Activated CD4-positive, CD25-positive, alpha-beta regulatory T cell (primary cell): ENCODE results near the gene SLBP.
"Not testable (repeated sequence)": the region's sequence is repeated elsewhere in the genome, so short reads cannot be mapped to it uniquely, and the experiment has no call there.

Source experiments
- DNase-seq, 4 experiments: peaks; one replicate each; lab custom pipeline; 2025; lab: John Stamatoyannopoulos, UW

The SLBP gene

DNA sequence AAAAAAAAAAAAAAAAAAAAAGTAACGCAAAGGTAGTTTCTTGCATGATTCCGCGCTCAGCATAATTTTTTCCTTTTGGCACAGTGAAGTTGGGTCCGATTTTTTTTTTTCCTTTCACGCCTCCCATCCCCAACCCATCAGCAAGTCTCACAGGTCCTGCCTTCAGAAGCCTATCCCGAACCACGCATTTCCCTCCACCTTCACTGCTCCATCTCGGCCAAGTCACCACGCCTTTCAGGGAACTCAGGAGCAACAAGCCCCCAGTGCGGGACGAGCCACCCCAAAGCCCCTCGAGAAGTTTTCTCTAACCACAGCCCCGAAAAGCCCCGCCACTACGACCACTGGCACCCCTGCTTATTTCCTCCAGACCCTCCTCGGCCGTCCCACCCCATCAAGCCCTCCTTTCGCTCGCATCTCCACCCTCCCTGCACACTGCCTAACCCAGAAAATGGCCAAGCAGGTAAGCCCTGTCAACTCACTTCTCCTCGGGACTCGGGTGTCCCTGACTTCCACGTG lies 1.0 kb downstream of the SLBP start:
- DNase-seq = no peak

GRCh38 chr4:1708581-1708980 lies 3.5 kb downstream of the SLBP start:
- no peak for DNase-seq

DNA sequence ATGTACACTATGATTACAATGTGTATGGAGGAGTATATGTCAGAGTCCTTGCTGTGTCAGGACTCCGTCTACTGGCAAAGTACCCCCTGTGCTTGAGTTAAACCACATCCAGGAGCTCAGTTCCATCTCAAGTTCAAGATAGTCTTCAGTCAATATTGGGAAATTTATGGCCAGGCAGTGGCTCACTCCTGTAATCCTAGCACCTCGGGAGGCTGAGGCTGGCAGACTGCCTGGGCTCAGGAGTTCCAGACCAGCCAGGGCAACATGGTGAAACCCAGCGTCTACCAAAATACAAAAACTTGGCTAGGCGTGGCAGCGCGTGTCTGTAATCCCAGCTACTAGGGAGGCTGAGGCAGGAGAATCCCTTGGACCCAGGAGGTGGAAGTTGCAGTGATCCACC lies 5.8 kb downstream of the SLBP start:
- DNase-seq = no peak

DNA sequence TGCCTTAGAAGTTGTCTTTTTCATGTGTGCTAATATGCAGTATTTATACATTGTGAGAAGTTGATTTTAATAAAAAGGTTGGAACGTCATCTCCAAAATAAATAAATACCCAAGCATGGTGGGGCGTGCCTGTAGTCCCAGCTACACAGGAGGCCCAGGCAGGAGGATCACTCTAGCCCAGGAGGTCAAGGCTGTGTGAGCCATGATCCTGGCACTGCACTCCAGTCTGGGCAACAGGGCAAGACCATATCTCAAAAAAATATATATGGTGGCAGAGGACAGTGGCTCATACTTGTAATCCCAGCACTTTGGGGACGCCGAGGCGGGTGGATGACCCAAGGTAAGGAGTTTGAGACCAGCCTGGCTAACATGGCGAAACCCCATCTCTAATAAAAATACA lies 6.4 kb downstream of the SLBP start:
- DNase-seq = no peak

DNA sequence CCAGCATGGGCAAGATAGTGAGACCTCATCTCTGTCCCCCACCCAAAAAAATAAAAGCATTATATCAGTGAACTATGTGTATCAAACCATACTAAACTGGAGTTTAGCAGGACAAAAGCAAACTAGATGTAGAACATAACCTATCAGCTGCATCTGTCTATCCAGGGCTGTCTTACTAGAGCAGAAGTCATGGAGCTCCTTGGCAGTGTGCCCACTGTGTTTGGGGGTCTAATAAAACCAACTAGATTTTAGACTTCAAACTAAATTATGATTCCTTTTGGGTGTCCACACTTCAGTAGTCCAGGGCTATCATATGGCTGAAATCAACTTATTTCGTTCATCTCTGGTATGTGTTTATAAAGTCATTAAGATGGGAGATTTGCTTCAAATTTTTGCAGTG lies 8.3 kb downstream of the SLBP start:
- no peak for DNase-seq

DNA sequence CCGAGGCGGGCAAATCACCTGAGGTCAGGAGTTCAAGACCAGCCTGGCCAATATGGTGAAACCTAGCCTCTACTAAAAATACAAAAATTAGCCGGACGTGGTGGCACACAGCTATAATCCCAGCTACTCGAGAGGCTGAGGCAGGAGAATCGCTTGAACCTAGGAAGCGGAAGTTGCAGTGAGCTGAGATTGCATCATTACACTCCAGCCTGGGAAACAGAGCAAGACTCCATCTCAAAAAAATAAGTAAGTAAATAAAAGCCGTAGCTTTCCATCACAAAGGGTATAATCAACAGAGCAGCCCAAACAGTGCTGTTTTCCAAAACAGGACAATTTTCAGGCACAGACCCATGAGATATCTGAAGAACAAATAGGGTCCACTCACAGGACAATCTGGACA lies 10.4 kb downstream of the SLBP start:
- not testable (repeated sequence) for DNase-seq

DNA sequence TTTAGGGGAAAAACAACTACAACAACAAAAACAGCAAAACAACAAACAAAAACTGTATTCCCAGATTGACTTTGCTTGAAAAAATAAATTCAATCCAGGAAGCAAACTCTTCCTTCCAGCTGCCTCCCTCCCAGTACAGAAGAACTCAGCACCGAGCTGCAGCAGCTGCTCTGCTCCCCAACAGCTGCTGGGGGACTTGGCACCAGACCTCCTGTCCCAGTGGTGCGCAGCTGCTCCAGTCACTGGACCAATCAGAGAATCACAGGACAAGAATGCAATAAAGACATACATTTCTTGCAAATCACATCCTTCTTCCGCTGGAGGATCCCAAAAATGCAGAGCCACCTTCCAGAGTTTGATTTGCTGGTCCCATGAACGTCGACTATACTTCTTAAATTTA lies 16.2 kb downstream of the SLBP start:
- no peak for DNase-seq

DNA sequence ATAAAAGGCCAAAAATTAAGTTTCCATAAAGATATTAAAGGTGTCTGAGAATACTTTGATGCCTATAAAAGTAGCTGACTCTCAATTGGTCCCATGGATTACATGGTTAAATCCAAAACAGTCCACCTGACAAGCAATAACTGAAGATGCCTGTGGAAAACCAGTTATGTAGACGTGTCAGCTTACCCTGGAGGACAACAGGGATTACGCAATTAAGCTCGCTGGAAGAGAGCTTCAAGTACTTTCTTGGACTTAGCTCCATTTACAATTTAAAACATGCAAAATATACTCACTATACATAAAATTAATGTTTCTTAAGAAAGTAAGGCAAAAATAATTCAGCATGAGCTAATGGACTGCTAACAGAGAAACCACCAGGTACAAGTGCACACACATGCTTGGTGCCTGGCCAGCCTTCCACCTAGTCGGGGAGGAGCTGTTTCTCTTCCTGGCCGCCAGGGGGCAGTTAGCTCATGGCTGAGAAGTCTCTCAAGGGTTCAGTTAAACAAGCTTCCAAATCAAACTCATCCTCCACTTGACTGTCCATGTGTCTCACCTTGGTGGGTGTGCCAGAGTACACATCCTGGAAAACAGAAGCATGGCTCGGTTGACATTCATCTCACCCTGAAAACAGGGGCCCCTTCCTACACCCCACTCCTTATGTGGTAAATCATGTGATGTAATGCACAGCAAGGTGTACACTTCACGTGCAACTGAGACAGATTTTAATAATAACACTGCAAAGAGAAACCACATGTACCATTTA lies 18.8 kb downstream of the SLBP start:
- peak; percentile 43 to 71 (median 60) for DNase-seq

- DNase-seq = no peak
Measured at GRCh38 chr4:1691737-1692373, 20.3 kb downstream of the SLBP start.

DNA sequence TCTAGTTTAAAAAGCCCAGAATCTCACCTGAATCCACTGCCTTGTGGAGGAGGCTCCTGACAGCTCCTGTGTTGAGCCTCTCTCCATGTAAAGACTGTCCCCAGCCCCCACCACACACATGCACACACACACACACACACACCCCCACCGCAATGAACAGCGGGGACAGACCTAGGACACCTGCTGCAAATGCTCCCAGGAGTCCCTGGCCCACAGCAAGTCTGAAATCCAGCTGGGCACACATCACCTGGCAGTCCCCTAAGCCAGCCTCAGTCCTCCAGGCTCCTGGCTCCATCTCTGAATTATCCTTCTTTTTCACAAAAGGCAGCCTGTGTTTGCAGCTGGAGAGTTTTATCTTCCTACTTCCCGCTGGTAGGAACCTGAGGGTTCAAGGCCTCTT lies 21.4 kb downstream of the SLBP start:
- no peak for DNase-seq

DNA sequence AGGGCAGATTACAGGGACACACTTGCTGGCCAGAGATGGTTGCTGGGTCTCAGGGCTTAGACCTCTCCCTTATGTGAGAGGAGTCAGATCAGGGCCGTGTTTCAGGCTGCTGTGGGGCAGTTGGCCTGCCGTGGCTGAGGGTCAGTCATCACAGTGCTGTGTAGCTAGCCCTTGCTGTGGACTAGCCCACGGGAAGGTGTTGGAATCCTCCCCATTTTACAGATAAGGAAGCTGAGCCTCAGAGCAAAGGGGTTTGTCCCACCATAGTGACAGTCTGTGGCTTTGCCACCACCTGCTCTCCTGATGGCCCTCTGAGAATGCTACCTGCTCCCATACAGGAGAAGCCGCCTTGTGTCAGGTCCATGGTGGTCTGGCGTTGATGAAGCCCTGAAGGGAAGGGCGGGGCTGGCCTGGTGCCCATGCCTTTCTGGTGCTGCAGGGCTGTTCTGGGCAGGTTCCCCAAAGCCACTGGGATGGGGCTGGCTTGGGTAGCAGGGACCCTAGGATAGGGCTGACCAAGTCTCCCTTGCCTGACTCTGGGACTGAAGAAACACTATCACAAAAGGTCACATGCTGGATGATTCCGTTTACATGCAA lies 25.6 kb downstream of the SLBP start:
- no peak for DNase-seq

DNA sequence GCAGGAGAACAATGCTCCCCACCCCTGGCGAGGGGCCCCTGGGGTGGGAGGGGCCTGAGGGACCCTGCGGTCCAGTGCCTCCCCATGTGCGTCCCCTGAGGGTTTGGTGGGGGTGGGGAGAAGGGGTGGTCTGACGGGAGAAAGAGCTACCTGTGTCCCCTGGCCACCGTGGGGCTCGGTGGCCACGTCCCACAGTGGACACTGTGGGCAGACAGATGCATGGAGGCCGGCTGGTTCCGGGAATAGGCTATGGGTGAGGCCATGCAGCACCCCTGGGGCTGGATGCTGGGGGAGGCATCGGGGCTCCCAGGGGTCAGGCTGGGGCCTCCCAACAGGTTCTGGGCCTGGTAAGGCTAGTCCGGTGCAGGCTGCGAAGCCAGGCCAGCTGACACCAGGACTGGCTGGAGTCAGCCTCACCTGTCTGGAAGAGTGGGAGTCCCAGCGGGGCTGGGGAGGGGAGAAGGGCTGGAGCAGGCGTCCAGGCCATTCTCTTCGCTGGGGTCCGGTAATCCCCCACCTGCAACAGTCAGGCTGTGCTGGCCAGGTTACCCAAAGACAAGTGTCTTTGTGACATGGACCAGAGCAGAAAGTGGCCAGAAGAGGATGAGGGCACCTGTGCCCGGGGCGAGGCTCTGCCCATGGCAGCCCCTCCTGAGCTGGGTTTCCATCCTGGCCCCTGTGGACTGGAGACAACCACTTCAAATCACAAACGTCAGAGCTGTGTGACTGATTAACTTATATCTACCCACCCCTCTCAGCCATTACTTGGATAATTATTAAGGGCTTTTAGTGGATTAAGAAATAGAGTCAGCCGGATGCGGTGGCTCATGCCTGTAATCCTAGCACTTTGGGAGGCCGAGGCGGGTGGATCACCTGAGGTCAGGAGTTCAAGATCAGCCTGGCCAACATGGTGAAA lies 26.6 kb downstream of the SLBP start:
- DNase-seq = no peak

GRCh38 chr4:1684506-1685234 lies 27.4 kb downstream of the SLBP start:
- DNase-seq = peak in 3 of 4 experiments; percentile 91 to 93 (median 92)

DNA sequence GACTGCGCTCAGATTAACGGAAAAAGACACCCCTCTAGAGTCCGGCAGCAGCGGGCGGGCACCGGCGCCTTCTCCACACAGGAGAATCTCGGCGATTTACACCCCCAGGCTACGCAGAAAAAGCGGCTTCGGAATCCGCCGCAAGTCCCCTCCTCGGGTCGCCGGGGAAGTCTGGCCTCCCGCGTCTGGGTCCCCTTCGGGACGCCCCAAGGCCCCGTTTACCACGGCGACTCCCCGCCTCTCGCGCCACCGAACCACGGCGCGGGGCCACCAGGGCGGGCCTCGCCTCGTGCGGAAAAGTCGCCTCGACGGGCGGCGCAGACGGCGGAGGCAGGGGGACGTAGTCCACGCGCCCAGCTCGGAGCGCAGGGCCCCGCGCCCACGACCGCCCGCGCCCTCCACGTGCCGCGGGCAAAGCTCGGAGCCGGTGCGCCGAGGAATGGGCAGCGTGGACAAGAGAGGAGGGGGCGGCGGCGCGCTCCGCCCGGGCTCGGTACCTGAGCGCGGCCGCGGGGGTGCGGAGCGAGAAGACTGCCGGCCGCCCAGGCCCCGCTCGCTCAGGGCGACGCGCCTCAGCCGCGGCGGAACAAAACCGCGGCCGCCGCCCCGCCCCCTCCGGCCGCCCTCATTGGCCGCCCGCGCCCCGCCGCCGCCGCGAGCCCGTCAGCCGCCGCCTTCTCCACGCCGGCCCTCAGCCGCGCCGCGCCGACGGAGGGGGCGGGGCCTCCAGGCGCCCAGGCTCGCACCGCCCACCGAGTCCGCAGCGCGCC lies 28.2 kb downstream of the SLBP start, which contains the start of gene FAM53A:
Gene FAM53A (minus strand): TSS at position 578 of the 770 bp plus-strand sequence. CDS start 15,572 bp downstream, outside the sequence.
- peak in 3 of 4 experiments; percentile 7 to 95 (median 13) for DNase-seq

- no peak for DNase-seq
Measured at GRCh38 chr4:1683261-1683735, 28.8 kb downstream of the SLBP start.

- DNase-seq = no peak
Measured at GRCh38 chr4:1682860-1683259, 29.3 kb downstream of the SLBP start.

DNA sequence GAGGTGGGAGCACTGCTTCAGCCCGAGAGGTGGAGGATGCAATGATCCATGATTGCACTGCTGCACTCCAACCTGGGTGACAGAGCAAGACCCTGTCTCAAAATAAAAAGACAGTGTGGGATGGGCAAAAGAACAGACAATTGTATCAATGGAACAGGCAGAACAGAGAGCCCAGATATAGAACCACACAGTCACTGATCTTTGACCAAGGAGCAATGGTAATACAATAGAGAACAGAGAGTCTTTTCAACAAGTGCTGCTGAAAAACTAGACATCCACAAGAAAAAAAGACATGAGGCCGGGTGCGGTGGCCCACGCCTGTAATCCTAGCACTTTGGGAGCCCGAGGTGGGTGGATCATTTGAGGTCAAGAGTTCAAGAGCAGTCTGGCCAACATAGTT lies 33.9 kb downstream of the SLBP start:
- no peak for DNase-seq

- no peak for DNase-seq
Measured at GRCh38 chr4:1676605-1677525, 35.3 kb downstream of the SLBP start.

DNA sequence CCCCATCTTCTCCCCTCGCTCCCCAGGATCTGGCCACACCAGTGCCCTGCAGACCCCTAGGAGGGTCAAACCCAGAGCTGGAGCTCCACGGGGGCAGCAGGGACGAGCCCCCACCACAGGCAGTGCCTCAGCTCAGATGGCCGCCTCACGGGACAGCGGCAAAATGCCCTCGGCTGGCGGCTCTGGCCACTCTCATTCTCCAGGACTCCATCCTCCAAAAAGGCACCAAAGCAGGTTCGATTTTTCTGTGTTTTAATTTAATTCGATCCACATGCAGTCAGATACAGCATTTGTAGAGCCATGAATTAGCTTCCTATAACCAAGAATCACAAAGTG lies 36.3 kb downstream of the SLBP start:
- DNase-seq = no peak
